ENCODE measurements around the gene NMRK2. TPM values are rescaled to one million over a fixed set of nuclear protein-coding genes. Genes with fewer than 3 reads are reported as not detected.
A peak's percentile ranks its signal among the peaks of the same experiment; 100 is the strongest.
"Not testable (repeated sequence)": the region's sequence is repeated elsewhere in the genome, so short reads cannot be mapped to it uniquely, and the experiment has no call there.

The NMRK2 gene
- total RNA-seq, 1 donor, result not detected

DNA sequence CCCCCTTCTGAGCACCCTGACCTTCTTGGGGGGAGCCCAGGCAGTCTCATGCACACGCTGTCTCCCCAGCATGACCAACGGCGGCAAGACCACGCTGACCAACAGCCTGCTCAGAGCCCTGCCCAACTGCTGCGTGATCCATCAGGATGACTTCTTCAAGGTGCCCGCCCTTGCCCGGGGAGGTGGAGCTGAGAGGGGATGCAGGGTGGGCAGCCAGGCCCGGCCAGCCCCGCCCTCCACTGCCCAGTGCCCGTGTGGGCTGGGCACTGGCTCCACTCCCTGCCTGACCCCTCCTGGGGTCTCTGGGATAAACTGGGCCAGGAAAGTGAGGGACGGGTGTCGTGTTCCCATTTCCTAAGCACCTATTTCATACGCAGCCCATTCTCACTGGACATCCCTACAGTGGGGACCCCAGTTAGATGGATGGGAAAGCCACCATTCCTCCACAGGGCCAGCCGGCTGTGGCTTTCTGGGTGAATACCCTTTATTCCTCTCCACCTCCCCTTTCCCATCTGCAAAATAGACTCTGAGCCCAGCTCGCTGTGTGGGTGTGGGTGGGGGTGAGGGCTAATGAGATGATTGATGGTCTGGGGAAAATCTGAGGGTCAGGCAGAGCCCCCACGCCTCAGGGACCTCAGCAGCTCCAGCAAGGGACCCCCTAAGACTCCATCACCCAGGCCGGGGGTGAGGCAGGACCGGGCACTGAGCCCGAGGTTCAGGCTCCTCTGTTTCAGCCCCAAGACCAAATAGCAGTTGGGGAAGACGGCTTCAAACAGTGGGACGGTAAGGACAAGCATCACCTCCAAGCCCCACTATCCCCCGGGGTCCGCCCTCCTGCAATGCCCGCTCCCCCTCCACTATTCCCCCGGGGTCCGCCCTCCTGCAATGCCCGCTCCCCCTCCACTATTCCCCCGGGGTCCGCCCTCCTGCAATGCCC, 3.9 kb downstream of the NMRK2 start:
- H3K4me3 ChIP-seq (ENCODE audit: low read depth, low read length), result no peak overlapping the region
- TF ChIP-seq, protein P1, sequence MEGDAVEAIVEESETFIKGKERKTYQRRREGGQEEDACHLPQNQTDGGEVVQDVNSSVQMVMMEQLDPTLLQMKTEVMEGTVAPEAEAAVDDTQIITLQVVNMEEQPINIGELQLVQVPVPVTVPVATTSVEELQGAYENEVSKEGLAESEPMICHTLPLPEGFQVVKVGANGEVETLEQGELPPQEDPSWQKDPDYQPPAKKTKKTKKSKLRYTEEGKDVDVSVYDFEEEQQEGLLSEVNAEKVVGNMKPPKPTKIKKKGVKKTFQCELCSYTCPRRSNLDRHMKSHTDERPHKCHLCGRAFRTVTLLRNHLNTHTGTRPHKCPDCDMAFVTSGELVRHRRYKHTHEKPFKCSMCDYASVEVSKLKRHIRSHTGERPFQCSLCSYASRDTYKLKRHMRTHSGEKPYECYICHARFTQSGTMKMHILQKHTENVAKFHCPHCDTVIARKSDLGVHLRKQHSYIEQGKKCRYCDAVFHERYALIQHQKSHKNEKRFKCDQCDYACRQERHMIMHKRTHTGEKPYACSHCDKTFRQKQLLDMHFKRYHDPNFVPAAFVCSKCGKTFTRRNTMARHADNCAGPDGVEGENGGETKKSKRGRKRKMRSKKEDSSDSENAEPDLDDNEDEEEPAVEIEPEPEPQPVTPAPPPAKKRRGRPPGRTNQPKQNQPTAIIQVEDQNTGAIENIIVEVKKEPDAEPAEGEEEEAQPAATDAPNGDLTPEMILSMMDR (IDR thresholded peaks at IDR 0.05; ENCODE audit: insufficient read depth, low read length), result no peak
- no peak for DNase-seq (ENCODE audit: low read depth)

DNA sequence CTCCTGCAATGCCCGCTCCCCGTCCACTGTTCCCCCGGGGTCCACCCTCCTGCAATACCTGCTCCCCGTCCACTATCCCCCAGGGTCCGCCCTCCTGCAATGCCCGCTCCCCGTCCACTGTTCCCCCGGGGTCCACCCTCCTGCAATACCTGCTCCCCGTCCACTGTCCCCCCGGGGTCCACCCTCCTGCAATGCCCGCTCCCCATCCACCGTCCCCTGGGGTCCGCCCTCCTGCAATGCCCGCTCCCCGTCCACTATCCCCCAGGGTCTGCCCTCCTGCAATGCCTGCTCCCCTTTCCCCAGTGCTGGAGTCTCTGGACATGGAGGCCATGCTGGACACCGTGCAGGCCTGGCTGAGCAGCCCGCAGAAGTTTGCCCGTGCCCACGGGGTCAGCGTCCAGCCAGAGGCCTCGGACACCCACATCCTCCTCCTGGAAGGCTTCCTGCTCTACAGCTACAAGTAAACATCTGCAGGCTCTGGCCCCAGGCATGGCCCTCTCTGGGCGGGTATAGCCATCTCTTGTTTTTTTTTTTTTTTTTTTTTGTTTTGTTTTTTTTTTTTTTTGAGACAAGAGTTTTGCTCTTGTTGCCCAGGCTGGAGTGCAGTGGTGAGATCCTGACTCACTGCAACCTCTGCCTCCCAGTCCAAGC, 5.6 kb downstream of the NMRK2 start:
- H3K4me3 ChIP-seq (ENCODE audit: low read depth, low read length); DNase-seq (ENCODE audit: low read depth): not testable (repeated sequence)

DNA sequence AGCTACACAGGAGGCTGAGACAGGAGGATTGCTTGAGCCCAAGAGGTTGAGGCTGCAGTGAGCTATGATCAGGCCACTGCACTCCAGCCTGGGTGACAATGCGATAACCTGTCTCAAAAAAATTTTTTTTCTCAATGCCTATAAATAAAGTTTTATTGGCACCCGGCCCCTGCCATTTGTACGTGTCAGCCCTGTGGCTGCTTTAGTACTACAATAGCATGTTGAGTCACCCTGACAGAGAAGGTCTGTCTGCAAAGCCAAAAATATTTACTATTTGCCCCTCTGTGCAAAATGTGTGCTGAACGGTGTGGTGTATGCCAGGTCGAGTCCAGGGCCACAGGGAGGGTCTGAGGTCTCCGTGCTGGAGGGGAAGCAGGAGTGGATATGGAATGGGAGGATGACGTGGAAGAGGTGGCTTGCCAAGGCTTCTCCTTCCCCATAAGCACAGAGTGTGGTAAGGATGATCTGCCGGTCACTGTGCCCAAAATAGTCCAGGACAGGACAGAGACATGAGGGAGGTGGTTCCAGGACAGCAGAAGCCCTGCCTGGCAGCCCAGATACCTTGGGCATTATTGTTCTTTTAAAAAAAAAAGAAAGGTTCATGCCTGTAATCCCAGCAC, 10.0 kb downstream of the NMRK2 start:
- TF ChIP-seq, protein P1 (IDR thresholded peaks at IDR 0.05; ENCODE audit: insufficient read depth, low read length), result no peak
- no peak for DNase-seq (ENCODE audit: low read depth)
- no peak overlapping the region for H3K4me3 ChIP-seq (ENCODE audit: low read depth, low read length)

DNA sequence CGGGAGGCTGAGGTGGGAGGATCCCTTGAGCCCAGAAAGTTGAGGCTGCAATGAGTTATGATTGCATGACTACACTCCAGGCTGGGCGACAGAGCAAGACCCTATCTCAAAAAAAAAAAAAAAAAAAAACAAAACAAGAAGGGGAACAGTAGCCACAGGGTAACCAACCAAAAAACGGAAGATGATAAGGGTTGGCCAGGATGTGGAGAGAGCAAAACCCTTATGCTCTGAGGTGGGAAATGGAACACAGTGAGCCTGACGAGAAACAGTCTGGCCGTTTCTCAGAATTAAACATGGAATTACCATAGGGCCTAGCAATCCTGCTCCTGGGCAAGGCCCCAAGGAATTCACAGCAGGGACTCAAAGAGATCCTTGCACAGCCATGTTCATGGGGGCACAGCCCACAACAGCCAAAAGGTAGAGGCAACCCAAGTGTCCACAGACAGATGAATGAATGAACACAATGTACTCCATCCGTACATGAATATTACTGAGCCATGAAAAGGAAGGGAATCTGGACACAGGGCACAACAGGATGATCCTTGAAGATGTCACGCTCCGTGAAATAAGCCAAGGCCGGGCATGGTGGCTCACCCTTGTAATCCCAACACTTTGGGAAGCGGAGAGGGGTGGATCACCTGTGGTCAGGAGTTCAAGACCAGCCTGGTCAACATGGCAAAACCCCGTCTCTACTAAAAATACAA, 11.3 kb downstream of the NMRK2 start:
- no peak for DNase-seq (ENCODE audit: low read depth)
- no peak overlapping the region for H3K4me3 ChIP-seq (ENCODE audit: low read depth, low read length)
- TF ChIP-seq, protein P1 (IDR thresholded peaks at IDR 0.05; ENCODE audit: insufficient read depth, low read length), result no peak

DNA sequence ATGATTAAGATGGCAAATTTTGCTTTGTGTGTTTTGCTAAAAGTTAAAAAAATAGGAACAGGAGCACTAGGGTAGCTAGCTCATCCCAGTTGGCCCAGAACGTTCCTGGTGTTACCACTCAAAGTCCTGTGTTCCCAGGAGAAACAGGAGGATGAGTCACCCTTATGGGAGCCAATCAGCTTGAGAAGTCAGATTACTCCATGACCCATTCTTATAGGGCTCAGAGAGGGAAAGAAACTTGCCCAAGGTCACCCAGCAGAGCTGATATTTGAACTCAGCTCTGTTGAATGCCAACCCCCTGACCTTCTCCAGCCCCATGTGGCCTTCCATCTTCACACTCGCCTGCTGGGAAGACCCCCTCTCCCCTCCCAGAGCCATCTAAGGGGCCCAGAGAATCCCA, 13.0 kb downstream of the NMRK2 start:
- peak; percentile 35 for DNase-seq (ENCODE audit: low read depth)
- TF ChIP-seq, protein P1 (IDR thresholded peaks at IDR 0.05; ENCODE audit: insufficient read depth, low read length), result no peak
- no peak overlapping the region for H3K4me3 ChIP-seq (ENCODE audit: low read depth, low read length)

DNA sequence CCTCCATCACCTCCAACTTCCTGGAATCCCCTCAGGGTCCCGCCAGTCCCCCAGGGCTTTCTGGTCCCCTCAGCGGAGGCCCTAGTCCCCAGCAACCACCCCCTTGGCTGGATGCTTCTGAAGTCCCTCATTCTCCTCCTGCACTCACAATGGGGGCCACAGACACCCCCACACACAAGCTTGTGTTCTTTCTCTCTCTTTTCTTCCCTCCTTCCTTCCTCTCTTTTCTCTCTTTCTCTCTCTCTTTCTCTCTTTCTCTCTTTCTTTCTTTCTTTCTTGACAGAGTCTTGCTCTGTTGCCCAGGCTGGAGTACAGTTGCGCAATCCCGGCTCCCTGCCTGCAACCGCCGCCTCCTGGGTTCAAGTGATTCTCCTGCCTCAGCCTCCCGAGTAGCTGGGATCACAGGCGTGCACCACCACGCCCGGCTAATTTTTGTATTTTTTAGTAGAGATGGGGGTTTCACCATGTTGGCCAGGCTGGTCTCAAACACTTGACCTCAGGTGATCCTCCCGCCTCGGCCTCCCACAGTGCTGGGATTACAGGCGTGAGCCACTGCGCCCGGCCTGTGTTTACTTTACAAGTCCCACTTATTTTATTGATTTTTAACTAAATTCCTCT, 14.6 kb downstream of the NMRK2 start:
- not testable (repeated sequence) for H3K4me3 ChIP-seq (ENCODE audit: low read depth, low read length); DNase-seq (ENCODE audit: low read depth)

DNA sequence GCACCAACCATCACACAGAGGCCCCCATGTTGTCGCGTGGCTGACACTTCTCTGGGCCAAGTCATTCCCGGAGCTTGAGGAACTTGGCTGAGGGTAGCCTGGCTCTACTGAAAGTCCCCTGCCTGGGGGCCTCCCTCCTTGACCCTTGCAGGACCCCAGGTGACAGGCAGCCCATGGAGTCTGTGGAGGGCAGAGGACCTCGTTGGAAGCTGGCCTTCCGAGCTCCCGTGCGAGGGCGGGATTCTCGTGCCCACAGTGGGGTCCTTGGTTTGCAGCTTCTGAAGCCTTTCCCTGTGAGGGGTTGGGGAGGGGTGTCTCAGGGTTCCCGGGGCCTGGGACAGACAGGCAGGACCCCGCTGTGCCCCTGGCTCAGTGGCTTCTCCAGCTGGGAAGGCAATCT, 16.4 kb downstream of the NMRK2 start:
- H3K4me3 ChIP-seq (ENCODE audit: low read depth, low read length), result no peak overlapping the region
- TF ChIP-seq, protein P1 (IDR thresholded peaks at IDR 0.05; ENCODE audit: insufficient read depth, low read length), result no peak
- DNase-seq (ENCODE audit: low read depth), result no peak

All from fibroblast of the aortic adventitia (primary cell).